H1 (cell line): ENCODE data around the gene PRKCZ. TPM values are rescaled to one million over a fixed set of nuclear protein-coding genes. Genes with fewer than 3 reads are reported as not detected.

Experiments used
- CTCF ChIA-PET: fragments of 300-600 bp; sonication (Branson Sonifier 250); formaldehyde crosslinking; loops from one replicate; lab custom pipeline; 2021; ENCODE audit not compliant: partially characterized antibody; lab: Charles Lee
- POLR2A ChIA-PET: fragments of 300-600 bp; sonication (Branson Sonifier 250); formaldehyde crosslinking; loops from one replicate; lab custom pipeline; 2021; ENCODE audit warnings: inconsistent platforms; ENCODE audit not compliant: partially characterized antibody; lab: Charles Lee
- DNase-seq, 2 experiments: peaks; one replicate each; pipeline versions ENCODE4 v3.0.0 to v3.0.0-alpha.2; 2010 to 2022; ENCODE audit warnings: low spot score in 2 of 2, low read depth in 1 of 2, mixed read lengths in 1 of 2
- FAIRE-seq: peaks from 2 replicates; lab custom pipeline; 2011; peaks lifted over from hg19 to GRCh38; lab: Jason Lieb, UNC
- H2AFZ ChIP-seq: 2 replicates; pipeline ENCODE4 v1.8.1; 2012; ENCODE audit warnings: low read length, inconsistent platforms
- H2AK5ac ChIP-seq: 2 replicates; pipeline ENCODE4 v1.6.1; 2013; ENCODE audit warnings: low read depth, low read length
- H2BK120ac ChIP-seq: replicated peaks from 2 replicates; pipeline ENCODE3; 2013; ENCODE audit warnings: low read depth, low read length, inconsistent platforms
- H2BK12ac ChIP-seq: 2 replicates; pipeline ENCODE4 v1.6.1; 2013; ENCODE audit warnings: low read depth, low read length
- H2BK15ac ChIP-seq: 2 replicates; pipeline ENCODE4 v1.6.1; 2013; ENCODE audit warnings: low read length
- H2BK20ac ChIP-seq: 2 replicates; pipeline ENCODE4 v1.6.1; 2013; ENCODE audit warnings: low read length
- H2BK5ac ChIP-seq: 2 replicates; pipeline ENCODE4 v1.6.1; 2013; ENCODE audit warnings: low read depth, low read length
- H3K14ac ChIP-seq: 2 replicates; pipeline ENCODE4 v1.6.1; 2013; ENCODE audit warnings: inconsistent platforms; ENCODE audit not compliant: insufficient read length
- H3K18ac ChIP-seq: 2 replicates; pipeline ENCODE4 v1.6.1; 2013; ENCODE audit warnings: low read length; ENCODE audit errors: extremely low read depth
- H3K23ac ChIP-seq: 2 replicates; pipeline ENCODE4 v1.6.1; 2013; ENCODE audit warnings: inconsistent platforms; ENCODE audit not compliant: insufficient read length
- H3K23me2 ChIP-seq: 2 replicates; pipeline ENCODE4 v1.6.1; 2013; ENCODE audit warnings: low read depth, low read length
- H3K27ac ChIP-seq: 2 replicates; pipeline ENCODE4 v1.6.1; 2011; ENCODE audit warnings: low read depth, low read length, inconsistent platforms
- H3K27me3 ChIP-seq, 4 experiments: replicated peaks in 1 of 4; 1 replicate in 1 of 4; 2 replicates in 3 of 4; pipeline versions ENCODE4 v1.6.1 to v1.8.1; 2011 to 2013; ENCODE audit warnings: low read length in 3 of 4, mild to moderate bottlenecking in 3 of 4, inconsistent platforms in 2 of 4, mixed read lengths in 2 of 4, moderate library complexity in 1 of 4; ENCODE audit not compliant: control insufficient read depth in 3 of 4, insufficient read depth in 3 of 4; ENCODE audit errors: extremely low read depth in 1 of 4
- H3K36me3 ChIP-seq, 4 experiments: 2 replicates each; pipeline versions ENCODE4 v1.6.1 to v1.8.1; 2011 to 2013; ENCODE audit warnings: mild to moderate bottlenecking in 4 of 4, low read length in 3 of 4, moderate library complexity in 2 of 4, control low read depth in 1 of 4, inconsistent platforms in 1 of 4; ENCODE audit not compliant: insufficient read depth in 4 of 4, control insufficient read depth in 2 of 4
- H3K4ac ChIP-seq: replicated peaks from 2 replicates; pipeline ENCODE3; 2013; ENCODE audit warnings: low read length, low read depth, mixed read lengths, inconsistent platforms; ENCODE audit not compliant: insufficient read length
- H3K4me1 ChIP-seq, 4 experiments: replicated peaks in 1 of 4; 1 replicate in 1 of 4; 2 replicates in 3 of 4; pipeline versions ENCODE4 v1.6.1 to v1.8.1; 2011 to 2013; ENCODE audit warnings: low read length in 3 of 4, inconsistent platforms in 2 of 4, mixed read lengths in 1 of 4; ENCODE audit not compliant: insufficient read depth in 4 of 4, control insufficient read depth in 3 of 4
- H3K4me2 ChIP-seq, 2 experiments: 2 replicates each; pipeline versions ENCODE4 v1.6.1 to v1.8.1; 2011 to 2013; ENCODE audit warnings: low read depth in 2 of 2, low read length in 2 of 2, control low read depth in 1 of 2, inconsistent platforms in 1 of 2, mild to moderate bottlenecking in 1 of 2; ENCODE audit not compliant: insufficient read depth in 1 of 2
- H3K4me3 ChIP-seq, 4 experiments: fragments of 200-600, 300-600 bp in 1 of 4; sonication (generic), shearing (Covaris generic), sonication (Bioruptor Twin) in 1 of 4; 2 replicates each; pipeline versions ENCODE4 v1.5.1 to v1.8.1; 2011 to 2016; ENCODE audit warnings: low read length in 4 of 4, low read depth in 3 of 4, control low read depth in 2 of 4, inconsistent platforms in 2 of 4, mild to moderate bottlenecking in 2 of 4, mixed read lengths in 1 of 4, moderate library complexity in 1 of 4; ENCODE audit not compliant: insufficient read depth in 2 of 4; ENCODE audit errors: extremely low read depth in 1 of 4
- H3K56ac ChIP-seq: replicated peaks from 2 replicates; pipeline ENCODE3; 2013; ENCODE audit warnings: low read depth, mild to moderate bottlenecking, mixed read lengths, low read length, inconsistent platforms; ENCODE audit not compliant: insufficient read length
- H3K79me1 ChIP-seq: 2 replicates; pipeline ENCODE4 v1.6.1; 2013; ENCODE audit warnings: low read depth, low read length, control low read depth
- H3K79me2 ChIP-seq, 2 experiments: 2 replicates each; pipeline versions ENCODE4 v1.6.1 to v1.8.1; 2012 to 2013; ENCODE audit warnings: low read length in 2 of 2, mild to moderate bottlenecking in 2 of 2, inconsistent platforms in 1 of 2; ENCODE audit not compliant: insufficient read depth in 2 of 2, control insufficient read depth in 1 of 2
- H3K9ac ChIP-seq, 4 experiments: replicated peaks in 1 of 4; 1 replicate in 1 of 4; 2 replicates in 3 of 4; pipeline versions ENCODE4 v1.6.1 to v1.8.1; 2011 to 2013; ENCODE audit warnings: low read depth in 3 of 4, low read length in 3 of 4, control low read depth in 2 of 4, mild to moderate bottlenecking in 2 of 4, moderate library complexity in 2 of 4, inconsistent platforms in 1 of 4; ENCODE audit errors: extremely low read depth in 1 of 4
- H3K9me3 ChIP-seq, 2 experiments: 2 replicates each; pipeline versions ENCODE4 v1.6.1 to v1.8.1; 2012 to 2013; ENCODE audit warnings: mild to moderate bottlenecking in 2 of 2, moderate library complexity in 2 of 2, control low read depth in 1 of 2, inconsistent platforms in 1 of 2, low read depth in 1 of 2, low read length in 1 of 2, mixed read lengths in 1 of 2; ENCODE audit not compliant: insufficient read depth in 2 of 2
- H4K20me1 ChIP-seq, 2 experiments: replicated peaks in 1 of 2; 2 replicates each; pipeline versions ENCODE3 to v1.8.1; 2011 to 2013; ENCODE audit warnings: inconsistent platforms in 2 of 2, low read length in 2 of 2, mild to moderate bottlenecking in 1 of 2; ENCODE audit not compliant: insufficient read depth in 2 of 2, control insufficient read depth in 1 of 2
- H4K5ac ChIP-seq: 2 replicates; pipeline ENCODE4 v1.6.1; 2013; ENCODE audit warnings: low read length, low read depth, mixed read lengths, inconsistent platforms; ENCODE audit not compliant: insufficient read length
- H4K8ac ChIP-seq: 2 replicates; pipeline ENCODE4 v1.8.0; 2013; ENCODE audit warnings: mild to moderate bottlenecking, moderate library complexity, low read length, inconsistent platforms; ENCODE audit not compliant: insufficient read depth; ENCODE audit errors: extremely low read depth
- H4K91ac ChIP-seq: replicated peaks from 2 replicates; pipeline ENCODE3; 2013; ENCODE audit warnings: low read length, mixed read lengths, inconsistent platforms; ENCODE audit not compliant: insufficient read length
- CTCF ChIP-seq, 3 experiments: IDR thresholded peaks; 1 replicate in 2 of 3; 2 replicates in 1 of 3; pipeline versions ENCODE4 v1.5.1 to v1.6.1; 2011; ENCODE audit warnings: low read length in 3 of 3, mild to moderate bottlenecking in 3 of 3, inconsistent platforms in 2 of 3, low read depth in 1 of 3, moderate library complexity in 1 of 3; ENCODE audit not compliant: insufficient read depth in 1 of 3; ENCODE audit errors: control extremely low read depth in 1 of 3
- EGR1 ChIP-seq: IDR thresholded peaks from 2 replicates; pipeline ENCODE4 v1.6.1; 2011; ENCODE audit warnings: low read depth, low read length, borderline replicate concordance
- KDM1A ChIP-seq: fragments of 200-600, 300-600 bp; sonication (generic); IDR thresholded peaks from 2 replicates; pipeline ENCODE4 v1.7.1; 2016; ENCODE audit warnings: mild to moderate bottlenecking, low read length, borderline replicate concordance
- PHF8 ChIP-seq: fragments of 200-600 bp; sonication (generic); conservative IDR thresholded peaks from 2 replicates; pipeline ENCODE4 v1.7.1; 2012; ENCODE audit warnings: low read depth, mild to moderate bottlenecking, inconsistent platforms, low read length, moderate library complexity
- RFX5 ChIP-seq: IDR thresholded peaks from 2 replicates; pipeline ENCODE4 v1.6.1; 2011; ENCODE audit warnings: low read depth, low read length, improper control_type of control experiment, borderline replicate concordance
- SIN3A ChIP-seq, 2 experiments: IDR thresholded peaks in 1 of 2; conservative IDR thresholded peaks in 1 of 2; 2 replicates each; pipeline ENCODE4 v1.6.1; 2011 to 2012; ENCODE audit warnings: low read length in 2 of 2, improper control_type of control experiment in 1 of 2, low read depth in 1 of 2, mild to moderate bottlenecking in 1 of 2
- WGBS, 2 experiments: shearing (Covaris generic) in 1 of 2; methylation state at CpG; one replicate each; pipeline versions ENCODE4 v1.1.6 to v1.1.7; 2013 to 2015; ENCODE audit warnings: low lambda C conversion rate in 2 of 2, mixed read lengths in 2 of 2, inconsistent platforms in 1 of 2, low coverage in 1 of 2, missing lambda C conversion rate in 1 of 2; ENCODE audit not compliant: insufficient replicate concordance in 2 of 2, insufficient coverage in 1 of 2, insufficient read length in 1 of 2; ENCODE audit errors: extremely low coverage in 1 of 2, missing lambda C conversion rate in 1 of 2; 5-methylcytosine and 5-hydroxymethylcytosine counted together
- polyA plus RNA-seq, 7 experiments: library from polyadenylated mRNA; depleted of rRNA in 3 of 7; stranded (reverse) in 5 of 7; unstranded in 2 of 7; fragments of >200 nt in 5 of 7; fragments of 200-250 nt in 2 of 7; gene quantifications; 1 replicate in 5 of 7; 2 replicates in 1 of 7; 4 replicates in 1 of 7; pipeline versions ENCODE4 v1.2.1 to v1.2.3, GENCODE V29; 2011 to 2013; ENCODE audit warnings: missing spikeins in 2 of 7, mixed read lengths in 2 of 7
- total RNA-seq: library from RNA; stranded (reverse); fragmentation: NEBNext Ultra II Directional; extraction: Animal tissue kit (Norgen Biotek cat#: 25700); gene quantifications from 2 replicates; pipeline ENCODE4 v1.2.1, GENCODE V29; 2021

Gene PRKCZ
- total and polyA plus RNA-seq, 2 of the 8 experiments (the other 6 are each of a cell fraction or from before 2014, with no cell fraction given) = 37.4 to 45.1 TPM

DNA sequence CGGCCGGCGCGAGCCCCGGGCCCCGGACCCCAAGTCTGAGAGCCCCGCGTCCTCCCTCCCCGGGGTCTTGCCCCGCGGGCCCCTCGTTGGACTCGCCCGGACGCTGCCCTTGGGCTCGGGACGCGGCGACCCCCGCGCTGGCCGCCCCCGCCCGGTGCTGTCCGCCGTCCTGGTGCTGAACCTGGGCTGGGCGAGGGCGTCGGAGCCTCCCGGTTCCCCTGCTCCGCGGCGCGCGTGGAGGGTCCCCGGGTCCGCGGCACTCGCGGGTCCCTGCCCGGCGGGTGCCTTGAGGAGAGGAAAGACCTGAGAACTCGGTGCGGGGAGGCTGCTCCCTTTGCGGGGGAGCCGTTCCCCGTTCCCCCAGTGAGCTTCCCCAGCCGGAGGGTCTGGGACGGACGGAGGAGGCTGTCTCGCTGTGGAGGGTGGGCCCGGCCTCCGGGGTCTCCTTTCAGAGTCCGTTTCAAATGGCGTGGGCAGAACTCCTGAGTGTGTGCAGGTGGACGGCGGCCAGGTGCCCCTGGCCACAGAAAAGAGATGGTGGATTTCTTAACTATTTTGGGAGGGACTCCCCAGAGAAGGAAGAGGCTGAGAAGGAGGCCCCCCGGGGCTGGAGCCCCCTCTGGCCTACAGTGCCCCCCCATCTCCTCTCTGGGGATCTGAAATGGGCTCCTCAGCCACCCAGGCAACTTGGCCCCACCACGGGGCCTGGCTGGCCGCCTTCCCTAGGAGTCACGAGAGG lies 30.5 kb upstream of the PRKCZ start:
- DNase-seq = peak in 1 of 2 experiments; percentile 82
- Histone ChIP-seq H3K4me3 (peak overlapping the region in 3 of 4 experiments; percentile 10 to 57 (median 24); a peak in 5 of 8 replicates), H3K27ac (no peak overlapping the region), H3K27me3 (peaks cover 3 to 19% (median 14%) of the 10 kb centered on the region in 4 experiments), H3K4me2 (peak overlapping the region; percentile 46 to 74), H3K56ac (no peak overlapping the region), H2BK15ac (no peak overlapping the region), H4K20me1 (peaks cover 0 to 4% of the 10 kb centered on the region in 2 experiments), H4K91ac (no peak overlapping the region), H3K23ac (no peak overlapping the region), H2AK5ac (no peak overlapping the region), H4K5ac (no peak overlapping the region), H3K18ac (no peak overlapping the region), H3K23me2 (peaks cover 7% of the 10 kb centered on the region; the same call in 1 of the 2 replicates), H2BK12ac (no peak overlapping the region), H3K79me2 (no peaks in the 10 kb centered on the region), H3K4ac (no peak overlapping the region), H3K79me1 (no peaks in the 10 kb centered on the region), H2BK120ac (no peak overlapping the region), H2BK20ac (no peak overlapping the region), H3K4me1 (peaks cover 0 to 10% (median 3%) of the 10 kb centered on the region in 4 experiments; a peak in 5 of 7 replicates), H3K36me3 (no peaks in the 10 kb centered on the region), H3K9ac (no peak overlapping the region), H3K14ac (no peak overlapping the region), H2BK5ac (no peak overlapping the region), H2AFZ (no peak overlapping the region), H3K9me3 (no peaks in the 10 kb centered on the region), H4K8ac (no peak overlapping the region)
- no peak for TF ChIP-seq KDM1A
- TF ChIP-seq RFX5 = no peak
- TF ChIP-seq EGR1 = peak; percentile 98
- peak; percentile 85 to 91; a peak in 3 of 4 replicates for TF ChIP-seq SIN3A (conservative IDR thresholded peaks at IDR 0.05 in 1 of 2, IDR thresholded peaks at IDR 0.05 in 1 of 2; ENCODE audit: low read depth in 1 of 2, low read length in 2 of 2)
- no peak for TF ChIP-seq CTCF (IDR thresholded peaks at IDR 0.05; ENCODE audit: control extremely low read depth in 1 of 3, insufficient read depth in 1 of 3, low read depth in 1 of 3, low read length in 3 of 3)
- TF ChIP-seq PHF8 = 0 out of 2 replicates have a peak, but pooled peaks have one; percentile 9
- ChIA-PET CTCF (interaction anchor here (0.9 to 8.0 kb wide), 5 partner anchors 21 to 59 kb away, joined by 3 to 66 read pairs (median 9); no protein-coding TSS in a partner anchor), POLR2A (interaction anchor here (0.7 to 3.7 kb wide), 3 partner anchors 10 to 59 kb away, joined by 3 to 11 read pairs (median 4); no protein-coding TSS in a partner anchor)
- no peak for FAIRE-seq
- WGBS, 2 experiments = 21% methylated on average over 39 of the region's 61 CpGs; no CpG with 5 or more reads in 1 of the 2 experiments
